ENCODE results near the gene KIAA1217.

GRCh38 chr10:24237801-24238395, 29.0 kb downstream of the KIAA1217 start:
- no peak for TF ChIP-seq POLR2A (IDR thresholded peaks at IDR 0.05; ENCODE audit: low read depth, low read length)
- TF ChIP-seq TAF1 (IDR thresholded peaks at IDR 0.05; ENCODE audit: low read depth, low read length) = no peak
- TF ChIP-seq POLR2AphosphoS5 (IDR thresholded peaks at IDR 0.05; ENCODE audit: low read depth, low read length) = no peak
- TF ChIP-seq POU2F2 (IDR thresholded peaks at IDR 0.05; ENCODE audit: low read depth, low read length) = no peak
- no peak for TF ChIP-seq PAX5 (IDR thresholded peaks at IDR 0.05; ENCODE audit: insufficient read depth, low read length, severe bottlenecking)
- no peak for TF ChIP-seq SPI1 (IDR thresholded peaks at IDR 0.05; ENCODE audit: low read depth, low read length)

All from GM12891 (cell line).